ENCODE measurements around the gene KAZN.

KAZN gene

GRCh38 chr1:14871218-14871970 is 272.9 kb downstream of the KAZN start:
- no peak for DNase-seq

GRCh38 chr1:14872762-14873161 is 274.3 kb downstream of the KAZN start:
- no peak for DNase-seq

- no peak for DNase-seq
These were observed 275.2 kb downstream of the KAZN start for GRCh38 chr1:14873677-14874076.

GRCh38 chr1:14875524-14876509 is 277.3 kb downstream of the KAZN start:
- DNase-seq, result no peak

GRCh38 chr1:14876747-14877146 is 278.3 kb downstream of the KAZN start:
- DNase-seq, result no peak

GRCh38 chr1:14877224-14877623 is 278.7 kb downstream of the KAZN start:
- no peak for DNase-seq

- no peak for DNase-seq
These were observed 279.6 kb downstream of the KAZN start for GRCh38 chr1:14878124-14878523.

GRCh38 chr1:14878951-14879350 is 280.5 kb downstream of the KAZN start:
- DNase-seq, result no peak

GRCh38 chr1:14880456-14881316 is 282.2 kb downstream of the KAZN start:
- no peak for DNase-seq

GRCh38 chr1:14881775-14882672 is 283.5 kb downstream of the KAZN start:
- no peak for DNase-seq

- DNase-seq, result no peak
These were observed 286.2 kb downstream of the KAZN start for GRCh38 chr1:14884614-14885175.

- no peak for DNase-seq
These were observed 288.6 kb downstream of the KAZN start for GRCh38 chr1:14887044-14887566.

- DNase-seq, result no peak
These were observed 289.4 kb downstream of the KAZN start for GRCh38 chr1:14887764-14888350.

- no peak for DNase-seq
These were observed 289.9 kb downstream of the KAZN start for GRCh38 chr1:14888374-14888773.

GRCh38 chr1:14889825-14890440 is 291.4 kb downstream of the KAZN start:
- no peak for DNase-seq

GRCh38 chr1:14891991-14892390 is 293.5 kb downstream of the KAZN start:
- DNase-seq, result no peak

- DNase-seq, result no peak
These were observed 296.5 kb downstream of the KAZN start for GRCh38 chr1:14894811-14895560.

- DNase-seq, result no peak
These were observed 297.2 kb downstream of the KAZN start for GRCh38 chr1:14895727-14896126.

- DNase-seq, result no peak
These were observed 298.0 kb downstream of the KAZN start for GRCh38 chr1:14896381-14897079.
